Pulmonary artery endothelial cell (primary cell): Measurements from ENCODE around the gene SPX. TPM values are rescaled to one million over a fixed set of nuclear protein-coding genes. Genes with fewer than 3 reads are reported as not detected.

Source experiments
- DNase-seq: peaks from one replicate; pipeline ENCODE4 v3.0.0-alpha.2; 2011; ENCODE audit warnings: low read depth, low spot score
- total RNA-seq: library from RNA; depleted of rRNA; stranded (reverse); fragments of >200 nt; gene quantifications from 2 replicates; pipeline ENCODE4 v1.2.3, GENCODE V29; 2014

SPX gene
- total RNA-seq, 1 donor from 2014 or later, result 0.07 TPM

DNA sequence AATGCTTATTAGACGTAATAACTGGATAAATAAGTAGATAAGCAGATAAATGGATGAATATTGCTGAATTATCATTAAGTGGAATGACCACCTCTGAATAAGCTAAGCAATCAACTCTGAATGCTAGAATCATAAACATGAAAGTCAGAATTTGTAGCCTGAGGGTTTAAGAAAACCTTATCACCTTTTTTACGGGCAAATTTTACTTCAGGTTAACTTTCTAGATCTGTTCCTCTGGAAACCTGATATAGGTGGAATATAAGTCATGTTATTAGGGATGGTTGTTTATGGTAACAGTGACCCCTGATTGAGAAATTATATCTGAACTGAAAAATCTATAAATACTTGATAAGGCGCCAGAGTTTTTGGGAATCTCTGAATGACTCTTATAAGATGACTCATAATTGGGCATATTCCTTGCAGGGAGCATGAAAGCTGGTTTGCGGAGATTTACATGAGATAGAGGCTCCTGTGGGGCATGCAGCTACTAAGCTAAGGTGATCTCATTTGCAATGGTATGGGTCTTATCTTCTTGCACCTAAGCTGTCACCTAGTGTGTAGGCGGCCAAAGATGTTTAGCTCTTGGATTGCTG is 12.1 kb downstream of the SPX start:
- no peak for DNase-seq

DNA sequence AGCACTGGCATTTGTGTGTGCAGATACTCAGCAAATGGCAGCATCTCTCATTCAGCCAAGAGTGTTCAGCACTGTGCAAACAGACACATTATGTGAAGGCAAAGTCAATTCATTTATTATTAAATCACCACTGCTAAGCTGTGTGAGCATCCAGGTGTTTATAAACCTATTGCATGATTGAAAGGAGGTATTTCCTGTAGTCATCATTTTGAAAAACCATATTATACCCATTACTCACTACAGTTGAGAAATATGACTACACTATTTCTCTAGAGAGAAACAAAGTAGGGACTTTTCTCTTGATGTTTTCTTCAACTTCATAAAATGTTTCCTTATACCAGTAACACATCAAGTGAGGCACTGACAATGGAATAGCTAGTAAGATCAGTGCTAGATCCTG is 13.7 kb downstream of the SPX start:
- no peak for DNase-seq

DNA sequence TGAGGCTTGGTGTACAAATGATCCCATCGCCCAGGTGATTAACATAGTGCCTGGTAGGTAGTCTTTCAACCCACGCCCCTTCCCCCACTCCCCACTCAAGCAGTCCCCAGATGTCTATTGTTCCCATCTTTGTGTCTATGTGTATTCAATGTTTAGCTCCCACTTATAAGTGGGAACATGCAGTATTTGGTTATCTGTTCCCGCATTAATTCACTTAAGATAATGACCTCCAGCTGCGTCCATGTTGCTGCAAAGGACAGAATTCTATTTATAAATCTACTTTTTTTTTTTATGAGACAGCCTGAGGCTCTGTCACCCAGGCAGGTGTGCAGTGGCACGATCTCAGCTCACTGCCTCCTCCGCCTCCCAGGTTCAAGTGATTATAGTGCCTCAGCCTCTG is 15.7 kb downstream of the SPX start:
- DNase-seq, result no peak

GRCh38 chr12:21542403-21542802 is 16.3 kb downstream of the SPX start:
- DNase-seq, result no peak

GRCh38 chr12:21543151-21543550 is 17.1 kb downstream of the SPX start:
- no peak for DNase-seq

DNA sequence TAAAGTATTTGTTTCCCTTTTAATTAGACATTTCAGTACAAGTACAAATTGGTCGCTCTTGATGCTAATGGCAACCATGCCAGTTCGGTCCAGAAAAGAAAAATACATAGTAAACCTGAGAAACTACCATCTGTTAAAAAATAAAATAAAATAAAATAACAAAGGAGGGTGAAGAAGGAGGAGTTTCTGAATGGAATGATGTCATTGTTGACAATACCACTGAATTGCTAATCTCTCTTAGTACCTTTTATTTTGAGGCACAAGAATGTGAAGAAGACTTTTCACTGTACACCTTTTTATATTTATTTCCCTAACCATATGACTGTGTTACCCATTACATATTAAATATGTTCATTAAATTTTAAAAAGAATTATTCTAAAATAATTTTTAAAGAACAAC is 19.5 kb downstream of the SPX start:
- DNase-seq, result no peak

DNA sequence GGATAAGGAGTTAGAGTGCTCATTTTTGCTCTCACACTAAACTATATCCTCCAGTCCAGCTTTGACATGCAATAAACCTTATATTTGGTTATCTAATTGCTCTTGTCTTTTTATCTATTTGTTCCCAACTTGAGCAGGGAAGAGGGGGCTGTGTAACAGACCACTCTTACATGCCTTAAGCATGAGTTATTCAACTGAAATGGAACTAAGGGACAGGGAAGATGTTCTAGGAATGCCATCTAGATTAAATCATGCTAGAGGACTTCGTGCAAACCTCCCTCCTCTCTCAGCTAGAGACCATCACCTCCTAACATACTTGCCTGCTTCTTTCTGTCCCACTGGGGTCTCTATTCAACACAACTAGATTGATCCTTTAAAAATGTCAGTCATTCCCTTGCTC is 20.6 kb downstream of the SPX start:
- DNase-seq, result no peak

DNA sequence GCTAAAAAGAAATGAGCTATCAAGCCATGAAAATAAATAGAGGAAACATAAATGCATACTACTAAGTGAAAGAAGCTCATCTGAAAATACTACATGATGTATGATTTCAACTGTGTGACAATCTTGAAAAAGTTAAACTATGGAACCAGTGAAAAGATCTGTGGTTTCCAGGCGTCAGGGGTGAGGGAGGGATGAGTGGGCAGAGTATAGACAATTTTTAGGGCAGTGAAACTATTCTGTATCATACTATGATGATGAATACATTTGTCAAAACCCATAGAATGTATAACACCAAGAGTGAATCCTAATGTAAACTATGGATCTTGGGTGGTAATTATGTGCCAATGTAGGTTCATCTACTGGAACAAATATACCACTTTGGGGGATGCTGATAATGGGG is 21.3 kb downstream of the SPX start:
- no peak for DNase-seq

- DNase-seq, result no peak
Observed at GRCh38 chr12:21551841-21552465, 25.9 kb downstream of the SPX start.

DNA sequence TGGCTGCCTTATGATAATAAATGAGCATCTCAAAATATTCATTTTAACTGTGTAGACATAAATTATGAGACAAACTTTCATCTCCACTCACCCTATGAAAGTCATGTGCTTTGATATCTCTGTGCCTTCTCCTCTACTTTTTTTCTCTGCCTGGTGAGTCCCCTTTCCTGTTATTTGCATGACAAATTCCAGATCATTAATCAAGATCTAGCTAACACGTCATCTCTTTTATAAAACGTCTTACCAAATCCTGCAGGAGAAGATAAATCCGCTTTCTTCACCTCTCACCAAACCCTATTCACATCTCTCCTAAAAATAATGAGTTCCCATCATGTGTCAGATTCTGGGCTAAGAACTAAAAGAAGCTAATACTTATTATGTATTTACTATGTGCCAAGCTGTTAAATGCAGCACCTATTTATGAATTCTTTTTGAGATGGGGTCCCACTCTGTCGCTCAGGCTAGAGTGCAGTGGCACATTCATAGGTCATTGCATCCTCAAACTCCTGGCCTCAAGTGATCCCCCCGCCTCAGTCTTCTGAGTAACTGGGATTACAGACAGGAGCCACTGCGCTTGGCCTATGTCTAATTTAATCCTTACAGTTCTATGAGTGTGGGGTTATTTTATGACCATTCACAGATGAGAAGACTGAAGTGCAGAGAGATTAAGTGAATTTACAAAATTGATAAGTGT is 26.7 kb downstream of the SPX start:
- no peak for DNase-seq

DNA sequence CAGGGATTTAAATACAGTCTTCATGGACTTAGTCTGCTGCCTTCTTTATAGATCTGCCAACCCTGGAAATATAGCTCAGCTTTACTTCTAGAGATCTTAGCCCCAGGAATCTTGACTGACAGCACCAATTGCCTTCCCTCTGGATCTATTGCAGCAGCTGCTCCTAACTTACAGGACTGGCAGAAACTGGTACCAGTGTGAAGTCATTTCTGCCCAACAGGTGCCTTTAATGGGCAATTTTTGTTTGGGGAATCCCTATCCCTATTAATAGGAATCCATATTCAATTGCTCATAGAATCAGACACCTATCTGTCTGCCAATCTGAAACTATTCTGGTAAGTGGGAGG is 27.2 kb downstream of the SPX start:
- DNase-seq, result no peak

- DNase-seq, result no peak
Observed at GRCh38 chr12:21558100-21558679, 32.1 kb downstream of the SPX start.

DNA sequence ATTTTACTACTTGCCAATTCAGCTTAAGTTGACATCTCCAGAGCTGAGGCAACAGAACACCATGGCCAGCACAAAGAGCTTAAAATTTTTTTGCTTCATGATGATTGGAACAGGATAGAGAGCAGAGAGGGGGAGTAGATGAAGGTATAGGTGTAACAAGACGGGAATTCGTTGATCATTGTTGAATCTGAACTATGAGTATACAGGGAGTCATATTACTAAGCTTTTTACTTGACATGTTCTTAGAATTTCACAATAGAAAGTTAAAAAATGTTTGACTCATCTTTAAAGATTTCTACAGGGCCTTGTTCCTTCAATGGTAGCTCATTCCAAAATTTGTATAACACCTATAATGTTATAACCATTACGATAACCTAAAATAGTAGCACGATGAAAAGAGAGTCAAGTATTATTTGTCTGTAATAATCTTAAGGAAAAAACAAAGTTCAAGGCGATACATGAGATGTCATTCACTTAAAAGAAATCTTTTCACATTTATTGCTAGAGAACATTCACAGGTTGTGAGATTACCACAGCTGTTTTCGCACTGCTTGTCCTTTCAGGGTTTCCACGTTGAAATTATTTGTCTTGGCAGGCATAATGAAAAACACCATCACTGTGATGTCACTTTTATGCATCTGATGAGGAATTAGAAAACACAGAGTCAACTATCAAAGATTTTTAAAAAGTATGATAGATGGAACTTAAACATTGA is 33.9 kb downstream of the SPX start:
- no peak for DNase-seq

- no peak for DNase-seq
Observed at GRCh38 chr12:21561158-21561557, 35.1 kb downstream of the SPX start.

DNA sequence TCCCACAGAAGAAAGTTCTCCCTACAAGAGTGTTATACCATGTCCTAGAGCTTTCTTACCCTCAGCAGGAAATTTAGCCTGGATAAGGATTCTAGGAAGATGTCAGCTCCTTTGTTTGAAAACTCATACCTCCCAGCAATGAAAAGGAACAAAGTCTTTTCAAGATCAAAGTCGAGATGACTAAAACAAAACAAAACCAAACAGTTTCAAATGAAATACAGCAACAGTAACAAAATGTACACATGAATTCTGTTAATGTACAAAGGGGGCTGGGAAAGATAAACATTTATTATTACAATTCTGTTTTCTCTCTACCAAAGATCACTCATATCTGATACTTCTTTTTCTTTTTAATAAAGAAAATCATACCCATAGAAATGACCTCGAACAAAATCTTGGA is 36.8 kb downstream of the SPX start:
- DNase-seq, result no peak

DNA sequence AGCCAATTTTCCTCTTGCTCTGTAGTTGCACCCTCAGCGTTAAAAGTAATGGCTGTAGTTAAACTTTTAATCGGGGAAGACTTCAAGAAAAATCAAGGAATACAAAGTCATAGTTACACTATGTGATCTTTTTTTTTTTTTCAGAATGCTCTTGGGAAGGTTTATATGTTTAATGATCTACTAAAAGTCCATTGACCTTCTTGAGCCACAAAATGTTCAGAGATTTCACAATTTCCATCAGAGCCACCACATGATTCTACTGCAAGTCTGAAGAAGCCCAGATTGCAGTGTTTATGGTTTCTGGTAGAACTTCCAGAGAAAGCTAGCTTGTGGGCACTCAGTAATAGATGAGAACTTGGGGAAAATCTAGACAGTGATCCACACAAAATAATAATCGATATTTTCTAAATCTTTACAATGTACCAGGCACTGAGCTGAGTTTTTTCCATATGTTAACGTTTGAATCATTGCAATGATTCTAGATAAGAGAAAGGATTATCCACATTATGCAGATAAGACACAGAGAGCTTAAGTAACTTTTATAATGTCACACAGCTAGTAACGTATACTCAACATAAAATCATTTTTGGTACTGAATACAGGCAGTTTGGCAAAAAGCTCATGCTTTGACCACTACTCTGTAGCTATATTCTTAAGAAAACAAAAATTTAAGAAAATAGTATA is 40.3 kb downstream of the SPX start:
- DNase-seq, result no peak

DNA sequence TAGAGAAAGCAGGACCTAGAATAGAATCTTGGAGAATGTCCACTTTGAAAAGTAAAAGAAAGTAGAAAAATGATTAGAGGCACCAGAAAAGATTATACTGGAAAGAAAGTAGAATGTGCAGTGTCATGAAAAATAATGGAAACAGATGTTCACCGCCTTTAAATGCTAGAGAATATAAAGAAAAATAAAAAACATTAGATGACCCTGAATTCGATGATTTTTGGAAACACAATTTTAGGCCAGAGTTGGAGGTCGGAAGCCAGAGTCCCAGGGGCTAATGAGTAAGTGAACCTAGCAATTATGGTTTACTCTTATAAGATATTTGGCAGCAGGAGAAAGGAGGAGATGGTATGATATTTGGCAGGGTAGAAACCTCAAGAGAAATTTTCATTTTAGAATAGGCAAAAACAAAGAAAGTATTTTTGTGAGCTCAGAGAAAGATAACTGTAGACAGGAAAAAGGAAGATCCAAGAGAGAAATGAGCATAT is 40.9 kb downstream of the SPX start:
- DNase-seq, result no peak

DNA sequence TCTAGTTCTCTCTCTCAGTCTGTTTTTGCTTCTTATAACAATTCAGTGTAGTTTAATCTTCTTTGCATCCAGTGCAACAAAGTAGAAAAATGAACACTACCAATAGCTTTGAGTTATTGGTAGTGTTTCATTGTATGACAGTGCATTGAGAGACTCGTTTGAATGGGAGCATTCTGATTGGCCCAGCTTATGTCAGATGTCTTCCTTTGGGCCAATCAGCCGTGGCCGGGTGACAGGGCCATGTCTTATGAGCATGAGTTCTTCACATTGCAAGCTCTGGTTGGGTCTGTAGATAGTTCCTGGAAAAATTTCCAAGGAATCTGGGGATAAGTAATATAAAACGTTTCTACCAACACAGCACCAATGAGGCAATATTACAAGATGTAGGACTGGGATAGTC is 42.0 kb downstream of the SPX start:
- DNase-seq, result no peak

GRCh38 chr12:21571046-21571445 is 45.0 kb downstream of the SPX start:
- no peak for DNase-seq

DNA sequence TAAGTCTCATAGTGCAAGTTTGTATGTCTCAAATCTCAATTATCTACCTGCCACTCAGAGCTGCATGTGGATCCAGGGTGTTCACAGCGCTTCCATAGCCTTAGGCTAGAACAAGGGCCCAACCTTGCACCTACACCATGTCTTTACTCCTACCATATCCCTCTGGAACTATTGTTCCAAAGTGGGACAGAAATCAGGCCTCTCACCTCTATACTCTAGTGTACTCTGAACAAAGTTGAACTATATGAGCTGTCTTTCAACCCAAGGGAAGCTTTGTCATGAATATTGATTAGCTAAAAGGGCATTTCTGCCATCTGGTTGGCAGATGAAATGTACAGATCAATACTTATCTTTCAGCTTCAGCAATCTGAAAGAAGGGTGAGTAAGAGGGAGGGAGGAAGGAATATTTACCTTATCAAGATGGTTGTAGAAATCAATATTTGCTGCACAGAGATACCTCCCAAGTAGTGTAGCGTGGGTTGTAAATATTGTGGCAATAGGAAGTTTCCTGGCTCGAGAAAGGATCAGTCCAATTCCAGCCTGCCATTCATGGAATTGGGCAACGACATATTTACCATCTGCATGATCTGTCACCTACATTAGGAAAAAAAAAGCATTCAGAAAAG is 47.8 kb downstream of the SPX start:
- no peak for DNase-seq

DNA sequence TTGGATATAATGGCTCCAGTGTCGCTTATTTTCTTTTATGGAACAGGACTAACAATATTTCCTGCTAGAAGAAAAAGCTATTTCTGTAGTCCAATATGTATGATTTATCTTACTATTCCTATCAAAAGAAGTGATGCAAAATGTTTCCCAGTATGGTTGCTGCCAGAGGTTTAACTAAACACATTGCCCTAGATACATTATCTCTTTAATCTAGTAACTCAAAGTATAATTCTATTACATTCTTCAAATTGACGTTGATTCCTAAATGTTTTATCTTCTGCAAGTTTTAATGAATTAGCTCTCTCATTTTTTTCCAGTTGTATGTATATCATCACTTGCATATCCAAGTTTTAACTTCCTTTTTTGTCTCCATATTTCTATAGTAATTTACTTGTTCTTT is 50.3 kb downstream of the SPX start:
- no peak for DNase-seq
